ENCODE measurements around the gene LIMS4. TPM values are rescaled to one million over a fixed set of nuclear protein-coding genes. Genes with fewer than 3 reads are reported as not detected.
"Not testable (repeated sequence)": the region's sequence is repeated elsewhere in the genome, so short reads cannot be mapped to it uniquely, and the experiment has no call there.

The LIMS4 gene
- polyA plus RNA-seq (ENCODE audit: insufficient read length): 2.1 TPM
- long read RNA-seq, donor 1: 0 reads
- long read RNA-seq, donor 2: 0 reads
- long read RNA-seq, donor 3, partial matches to known transcripts: 0 of 1 reads
- long read RNA-seq, donor 3, other reads (novel, unspliced or antisense): 0 of 1 reads
- long read RNA-seq, donor 4: 0 reads
- long read RNA-seq, donor 5: 0 reads
- long read RNA-seq, donor 6, partial matches to known transcripts: 0 of 1 reads
- long read RNA-seq, donor 6, other reads (novel, unspliced or antisense): 0 of 1 reads
- long read RNA-seq, donor 7: 0 reads
- long read RNA-seq, donor 8: 0 reads

- not testable (repeated sequence) for DNase-seq
These were observed at the start of gene LIMS4 for GRCh38 chr2:110472171-110473058. TSS of gene LIMS4 (minus strand) at chr2:110472816. CDS start at chr2:110472778, 38 bp downstream.

GRCh38 chr2:110499755-110500377, 27.2 kb upstream of the LIMS4 start:
- DNase-seq: not testable (repeated sequence)

GRCh38 chr2:110496027-110496426, 23.4 kb upstream of the LIMS4 start:
- DNase-seq: not testable (repeated sequence)

- DNase-seq: not testable (repeated sequence)
These were observed 21.9 kb upstream of the LIMS4 start for GRCh38 chr2:110494488-110494887.

GRCh38 chr2:110488991-110489390, 16.4 kb upstream of the LIMS4 start:
- not testable (repeated sequence) for DNase-seq

- not testable (repeated sequence) for DNase-seq
These were observed 10.1 kb upstream of the LIMS4 start for GRCh38 chr2:110482697-110483096.

- not testable (repeated sequence) for DNase-seq
These were observed 8.6 kb upstream of the LIMS4 start for GRCh38 chr2:110481200-110481599.

GRCh38 chr2:110480084-110480483, 7.5 kb upstream of the LIMS4 start:
- DNase-seq: not testable (repeated sequence)

- DNase-seq: not testable (repeated sequence)
These were observed 4.8 kb upstream of the LIMS4 start for GRCh38 chr2:110477370-110477769.

- DNase-seq: not testable (repeated sequence)
These were observed 4.3 kb upstream of the LIMS4 start for GRCh38 chr2:110476952-110477351.

GRCh38 chr2:110475627-110476359, 3.2 kb upstream of the LIMS4 start:
- not testable (repeated sequence) for DNase-seq

GRCh38 chr2:110474898-110475297, 2.3 kb upstream of the LIMS4 start:
- not testable (repeated sequence) for DNase-seq

GRCh38 chr2:110473059-110473358, 393 bp upstream of the LIMS4 start:
- DNase-seq: not testable (repeated sequence)

- not testable (repeated sequence) for DNase-seq
These were observed 3.7 kb downstream of the LIMS4 start for GRCh38 chr2:110468921-110469320.

GRCh38 chr2:110465312-110465711, 7.3 kb downstream of the LIMS4 start:
- DNase-seq: not testable (repeated sequence)

- DNase-seq: not testable (repeated sequence)
These were observed 10.2 kb downstream of the LIMS4 start for GRCh38 chr2:110462458-110462857.

GRCh38 chr2:110460318-110460717, 12.3 kb downstream of the LIMS4 start:
- not testable (repeated sequence) for DNase-seq

GRCh38 chr2:110457214-110457590, 15.4 kb downstream of the LIMS4 start:
- DNase-seq: not testable (repeated sequence)

- DNase-seq: not testable (repeated sequence)
These were observed 16.1 kb downstream of the LIMS4 start for GRCh38 chr2:110456291-110457213.

GRCh38 chr2:110455080-110455670, 17.4 kb downstream of the LIMS4 start:
- not testable (repeated sequence) for DNase-seq
